B cell (primary cell): ENCODE data around the gene RASSF1. TPM values are rescaled to one million over a fixed set of nuclear protein-coding genes. Genes with fewer than 3 reads are reported as not detected.

Experiments
- ATAC-seq: fragments of 200-7000 bp; cut with Tn5 transposase; one replicate; pipeline ENCODE4 v1.10.0; 2021; ENCODE audit warnings: low read depth, mild to moderate bottlenecking, moderate number of reproducible peaks, moderate library complexity
- CTCF ChIA-PET: fragments of 350-600 bp; sonication (Branson Sonifier 250); formaldehyde crosslinking; loops from one replicate; lab custom pipeline; 2021; ENCODE audit warnings: antibody characterized with exemption, inconsistent platforms; lab: Charles Lee
- POLR2A ChIA-PET: fragments of 350-600 bp; sonication (Branson Sonifier 250); formaldehyde crosslinking; loops from one replicate; lab custom pipeline; 2021; ENCODE audit warnings: antibody characterized with exemption; lab: Charles Lee
- DNase-seq: peaks from one replicate; pipeline ENCODE4 v3.0.0; 2013
- H2AFZ ChIP-seq: 2 replicates; pipeline ENCODE4 v1.6.1; 2012; ENCODE audit warnings: mild to moderate bottlenecking, low read depth, low read length; ENCODE audit not compliant: insufficient read depth, poor library complexity, severe bottlenecking
- H3K27ac ChIP-seq, 2 donors: 1 replicate in 1 of 2; 2 replicates in 1 of 2; pipeline ENCODE4 v1.5.1; 2012 to 2013; ENCODE audit warnings: low read length in 2 of 2, mild to moderate bottlenecking in 2 of 2, moderate library complexity in 1 of 2
- H3K27me3 ChIP-seq, 4 experiments: fragments of 200-600 bp in 1 of 4; sonication (generic) in 1 of 4; replicated peaks in 1 of 4; 1 replicate in 2 of 4; 2 replicates in 2 of 4; pipeline versions ENCODE4 v1.6.1 to v1.7.0; 2013 to 2016; ENCODE audit warnings: low read length in 3 of 4, mild to moderate bottlenecking in 2 of 4, mixed read lengths in 1 of 4, moderate library complexity in 1 of 4; ENCODE audit not compliant: insufficient read depth in 4 of 4, control insufficient read depth in 3 of 4; ENCODE audit errors: control extremely low read depth in 1 of 4
- H3K36me3 ChIP-seq, 2 experiments: replicated peaks in 1 of 2; 1 replicate in 1 of 2; 2 replicates in 1 of 2; pipeline versions ENCODE4 v1.6.1 to v1.7.1; 2013; ENCODE audit warnings: low read length in 1 of 2; ENCODE audit not compliant: insufficient read depth in 2 of 2, control insufficient read depth in 1 of 2; ENCODE audit errors: control extremely low read depth in 1 of 2, extremely low read depth in 1 of 2
- H3K4me1 ChIP-seq, 2 donors: fragments of 200-600 bp in 1 of 2; sonication (generic) in 1 of 2; 1 replicate in 1 of 2; 2 replicates in 1 of 2; pipeline versions ENCODE4 v1.5.1 to v1.6.1; 2013 to 2017; ENCODE audit warnings: low read length in 2 of 2; ENCODE audit not compliant: control insufficient read depth in 2 of 2, insufficient read depth in 2 of 2
- H3K4me2 ChIP-seq: replicated peaks from 2 replicates; pipeline ENCODE3; 2012; ENCODE audit warnings: mild to moderate bottlenecking, low read depth, low read length; ENCODE audit not compliant: poor library complexity, severe bottlenecking
- H3K4me3 ChIP-seq, 5 experiments: fragments of 200-600 bp in 1 of 5; sonication (generic) in 1 of 5; 1 replicate in 3 of 5; 2 replicates in 2 of 5; pipeline versions ENCODE4 v1.5.1 to v1.7.0; 2011 to 2016; ENCODE audit warnings: low read length in 4 of 5, mild to moderate bottlenecking in 4 of 5, low read depth in 2 of 5, control low read depth in 1 of 5, moderate library complexity in 1 of 5; ENCODE audit not compliant: insufficient read depth in 1 of 5; ENCODE audit errors: control extremely low read depth in 1 of 5, extremely low read depth in 1 of 5
- H3K79me2 ChIP-seq: fragments of 200-600 bp; sonication (generic); one replicate; pipeline ENCODE4 v1.6.0; 2016; ENCODE audit warnings: low read length; ENCODE audit not compliant: control insufficient read depth, insufficient read depth
- H3K9ac ChIP-seq: fragments of 200-600 bp; sonication (generic); 2 replicates; pipeline ENCODE4 v1.6.1; 2017; ENCODE audit warnings: mild to moderate bottlenecking, low read length, moderate library complexity
- H3K9me3 ChIP-seq, 3 donors: one replicate each; pipeline versions ENCODE4 v1.6.1 to v1.7.1; 2013; ENCODE audit warnings: low read length in 2 of 3; ENCODE audit not compliant: control insufficient read depth in 2 of 3, insufficient read depth in 1 of 3; ENCODE audit errors: control extremely low read depth in 1 of 3
- H4K20me1 ChIP-seq: 2 replicates; pipeline ENCODE4 v1.6.0; 2012; ENCODE audit warnings: mild to moderate bottlenecking, low read length; ENCODE audit not compliant: insufficient read depth, control insufficient read depth, poor library complexity, severe bottlenecking
- H3K27ac Mint-ChIP-seq: one replicate; pipeline ENCODE4 v1.8.0; 2021; ENCODE audit warnings: mixed read lengths
- H3K27me3 Mint-ChIP-seq: one replicate; pipeline ENCODE4 v1.8.0; 2021; ENCODE audit warnings: mixed read lengths
- H3K4me1 Mint-ChIP-seq: one replicate; pipeline ENCODE4 v1.8.0; 2021; ENCODE audit warnings: mixed read lengths
- H3K4me3 Mint-ChIP-seq: one replicate; pipeline ENCODE4 v1.8.0; 2021; ENCODE audit warnings: mixed read lengths
- H3K9me3 Mint-ChIP-seq: one replicate; pipeline ENCODE4 v1.8.0; 2022; ENCODE audit warnings: mixed read lengths; ENCODE audit not compliant: insufficient read depth
- EZH2 ChIP-seq: IDR thresholded peaks from 2 replicates; pipeline ENCODE4 v1.6.1; 2012; ENCODE audit warnings: borderline replicate concordance, low read depth, mild to moderate bottlenecking, moderate library complexity, low read length; ENCODE audit not compliant: insufficient read depth, poor library complexity, severe bottlenecking
- WGBS: methylation state at CpG from one replicate; pipeline ENCODE4 v1.1.5; 2013; ENCODE audit warnings: missing lambda C conversion rate; ENCODE audit not compliant: insufficient coverage; 5-methylcytosine and 5-hydroxymethylcytosine counted together
- intact Hi-C: fragments of 100-400 bp; cut with micrococcal nuclease; formaldehyde crosslinking; loops from one replicate; pipeline ENCODE4 v1.10.0; 2022
- polyA plus RNA-seq: library from polyadenylated mRNA; depleted of rRNA; stranded (reverse); fragments of >200 nt; gene quantifications from 2 replicates; pipeline ENCODE4 v1.2.3, GENCODE V29; 2012
- total RNA-seq, 2 donors: library from RNA; stranded (reverse); fragments of 120-200 nt in 1 of 2; gene quantifications; 1 replicate in 1 of 2; 2 replicates in 1 of 2; pipeline versions ENCODE4 v1.2.3 to v1.2.4, GENCODE V29; 2013 to 2022
- TF ChIP-seq, protein P1 (sequence below): fragments of 200-600 bp; IDR thresholded peaks from one replicate; pipeline ENCODE4 v1.8.0; 2022; ENCODE audit warnings: antibody characterized with exemption, mild to moderate bottlenecking

RASSF1 gene
- total and polyA plus RNA-seq, 2 donors (not counting 1 experiment from before 2014, with no cell fraction given), result 121 to 223 TPM

DNA sequence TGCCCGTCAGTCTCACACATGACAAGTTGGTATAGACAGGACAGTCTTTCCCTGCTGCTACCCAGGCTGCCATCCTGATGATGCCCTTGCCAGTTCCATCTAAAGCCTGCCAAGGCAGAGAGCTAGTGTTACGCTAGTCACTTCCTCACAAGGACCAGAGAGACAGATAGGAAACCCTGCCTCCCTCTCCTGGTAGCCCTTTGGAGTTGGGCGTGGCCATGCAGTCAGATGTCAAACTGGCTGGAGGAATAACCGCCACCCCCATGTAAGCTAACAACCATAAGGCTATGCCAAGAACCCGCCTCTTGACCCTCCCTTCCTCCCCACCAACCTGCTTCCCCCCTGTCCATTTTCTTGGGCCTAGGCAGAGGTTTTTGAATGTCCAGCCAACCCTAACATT is 15.9 kb upstream of the RASSF1 start:
- CTCF ChIA-PET, result interaction anchor here (5.2 kb wide), 1 partner anchor 9 kb away, joined by 27 read pairs; no protein-coding TSS in a partner anchor
- H2AFZ ChIP-seq, result no peak overlapping the region
- intact Hi-C loops, result no loop called here
- POLR2A ChIA-PET, result interaction anchor here (1.2 kb wide), 1 partner anchor 9 kb away, joined by 3 read pairs; no protein-coding TSS in a partner anchor
- peaks cover 5 to 47% of the 10 kb centered on the region in 2 experiments for H3K36me3 ChIP-seq
- Mint-ChIP-seq H3K27me3 (no peaks in the 10 kb centered on the region), H3K9me3 (no peaks in the 10 kb centered on the region), H3K27ac (no peak overlapping the region), H3K4me3 (peak overlapping the region; percentile 99), H3K4me1 (peaks cover 54% of the 10 kb centered on the region)
- peak overlapping the region; percentile 94 for H3K4me2 ChIP-seq
- peaks cover 70% of the 10 kb centered on the region for H4K20me1 ChIP-seq
- DNase-seq (no peak), ATAC-seq (no peak)
- WGBS, result 94% methylated on average over 5 of the region's 5 CpGs
- peaks cover 30 to 41% of the 10 kb centered on the region in 2 donors for H3K4me1 ChIP-seq
- no peaks in the 10 kb centered on the region for H3K27me3 ChIP-seq
- no peak overlapping the region for H3K9ac ChIP-seq
- peak overlapping the region in 1 of 2 donors; percentile 2 for H3K27ac ChIP-seq
- no peak overlapping the region for H3K4me3 ChIP-seq
- peaks cover 61% of the 10 kb centered on the region for H3K79me2 ChIP-seq
- no peaks in the 10 kb centered on the region for H3K9me3 ChIP-seq
- TF ChIP-seq, protein P1, sequence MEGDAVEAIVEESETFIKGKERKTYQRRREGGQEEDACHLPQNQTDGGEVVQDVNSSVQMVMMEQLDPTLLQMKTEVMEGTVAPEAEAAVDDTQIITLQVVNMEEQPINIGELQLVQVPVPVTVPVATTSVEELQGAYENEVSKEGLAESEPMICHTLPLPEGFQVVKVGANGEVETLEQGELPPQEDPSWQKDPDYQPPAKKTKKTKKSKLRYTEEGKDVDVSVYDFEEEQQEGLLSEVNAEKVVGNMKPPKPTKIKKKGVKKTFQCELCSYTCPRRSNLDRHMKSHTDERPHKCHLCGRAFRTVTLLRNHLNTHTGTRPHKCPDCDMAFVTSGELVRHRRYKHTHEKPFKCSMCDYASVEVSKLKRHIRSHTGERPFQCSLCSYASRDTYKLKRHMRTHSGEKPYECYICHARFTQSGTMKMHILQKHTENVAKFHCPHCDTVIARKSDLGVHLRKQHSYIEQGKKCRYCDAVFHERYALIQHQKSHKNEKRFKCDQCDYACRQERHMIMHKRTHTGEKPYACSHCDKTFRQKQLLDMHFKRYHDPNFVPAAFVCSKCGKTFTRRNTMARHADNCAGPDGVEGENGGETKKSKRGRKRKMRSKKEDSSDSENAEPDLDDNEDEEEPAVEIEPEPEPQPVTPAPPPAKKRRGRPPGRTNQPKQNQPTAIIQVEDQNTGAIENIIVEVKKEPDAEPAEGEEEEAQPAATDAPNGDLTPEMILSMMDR, result no peak
- no peak for TF ChIP-seq EZH2

DNA sequence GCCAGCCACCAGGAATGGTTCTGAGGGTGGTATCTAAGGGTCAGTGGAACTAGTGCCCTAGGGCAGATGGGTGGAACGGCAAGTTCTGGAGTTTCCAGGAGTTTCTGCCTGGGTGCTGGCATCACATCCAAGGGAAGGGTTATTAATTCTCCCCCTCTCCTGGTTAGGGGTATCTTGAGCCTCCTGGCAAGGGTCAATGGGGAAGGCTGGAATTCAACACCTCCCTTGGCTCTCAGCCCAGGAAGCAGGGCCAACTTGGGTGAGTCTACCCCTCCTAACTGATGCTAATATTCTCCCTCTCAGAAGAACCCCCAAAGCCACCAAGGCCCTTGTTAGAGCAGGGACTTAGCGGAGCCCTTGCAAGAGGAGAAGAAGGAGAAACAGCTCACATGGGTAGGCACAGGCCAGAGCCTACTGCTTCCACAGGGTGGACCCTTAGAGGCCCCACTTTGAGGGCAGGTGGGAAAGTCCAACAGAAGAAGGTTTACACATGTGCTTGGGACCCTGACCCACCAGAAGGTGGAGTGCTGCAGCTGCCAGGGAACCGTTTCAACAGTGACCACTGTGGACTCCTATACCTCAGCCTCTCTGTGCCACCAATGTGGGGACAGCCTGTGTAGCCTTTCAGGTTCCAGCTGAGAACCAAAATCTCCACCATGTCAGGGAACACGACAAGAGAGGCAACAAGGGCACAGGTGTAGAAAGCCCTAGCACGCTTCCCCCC is 15.4 kb upstream of the RASSF1 start:
- Mint-ChIP-seq H3K4me1 (peaks cover 60% of the 10 kb centered on the region), H3K27ac (no peak overlapping the region), H3K9me3 (no peaks in the 10 kb centered on the region), H3K27me3 (no peaks in the 10 kb centered on the region), H3K4me3 (peak overlapping the region; percentile 13)
- Histone ChIP-seq H3K9me3 (no peaks in the 10 kb centered on the region), H3K4me2 (peak overlapping the region; percentile 94), H3K4me3 (no peak overlapping the region), H3K4me1 (peaks cover 36 to 46% of the 10 kb centered on the region in 2 donors), H3K36me3 (peaks cover 5 to 47% of the 10 kb centered on the region in 2 experiments), H3K27ac (no peak overlapping the region), H3K27me3 (no peaks in the 10 kb centered on the region), H3K9ac (no peak overlapping the region), H4K20me1 (peaks cover 76% of the 10 kb centered on the region), H2AFZ (no peak overlapping the region), H3K79me2 (peaks cover 67% of the 10 kb centered on the region)
- DNase-seq (no peak), ATAC-seq (no peak)
- intact Hi-C loops, result no loop called here
- WGBS, result 89% methylated on average over 4 of the region's 5 CpGs
- no peak for TF ChIP-seq EZH2
- TF ChIP-seq, protein P1, result no peak
- ChIA-PET POLR2A (no interaction called here), CTCF (interaction anchor here (1.0 to 5.2 kb wide), 2 partner anchors 8 to 18 kb away, joined by 3 to 27 read pairs; no protein-coding TSS in a partner anchor)
